T-helper 1 cell treated with Interleukin-12 subunit alpha and Interleukin-12 subunit beta and Interleukin-4 antibody, amounts not matched to agents 30 μg/mL and 1 μg/mL, for 36 hours (primary cell): Measurements from ENCODE around the gene ANKS1B.

Source experiments
- H3K27ac Mint-ChIP-seq: one replicate; pipeline ENCODE4 v1.8.0; 2021; ENCODE audit warnings: mild to moderate bottlenecking, mixed read lengths
- H3K27me3 Mint-ChIP-seq: one replicate; pipeline ENCODE4 v1.8.0; 2021; ENCODE audit warnings: low read depth, mixed read lengths
- H3K36me3 Mint-ChIP-seq: one replicate; pipeline ENCODE4 v1.8.0; 2021; ENCODE audit warnings: low read depth, mixed read lengths
- H3K4me1 Mint-ChIP-seq: one replicate; pipeline ENCODE4 v1.8.0; 2021; ENCODE audit warnings: low read depth, mixed read lengths
- H3K4me3 Mint-ChIP-seq: one replicate; pipeline ENCODE4 v1.8.0; 2021; ENCODE audit warnings: mild to moderate bottlenecking, moderate library complexity, mixed read lengths
- H3K9me3 Mint-ChIP-seq: one replicate; pipeline ENCODE4 v1.8.0; 2021; ENCODE audit warnings: mixed read lengths

ANKS1B gene

DNA sequence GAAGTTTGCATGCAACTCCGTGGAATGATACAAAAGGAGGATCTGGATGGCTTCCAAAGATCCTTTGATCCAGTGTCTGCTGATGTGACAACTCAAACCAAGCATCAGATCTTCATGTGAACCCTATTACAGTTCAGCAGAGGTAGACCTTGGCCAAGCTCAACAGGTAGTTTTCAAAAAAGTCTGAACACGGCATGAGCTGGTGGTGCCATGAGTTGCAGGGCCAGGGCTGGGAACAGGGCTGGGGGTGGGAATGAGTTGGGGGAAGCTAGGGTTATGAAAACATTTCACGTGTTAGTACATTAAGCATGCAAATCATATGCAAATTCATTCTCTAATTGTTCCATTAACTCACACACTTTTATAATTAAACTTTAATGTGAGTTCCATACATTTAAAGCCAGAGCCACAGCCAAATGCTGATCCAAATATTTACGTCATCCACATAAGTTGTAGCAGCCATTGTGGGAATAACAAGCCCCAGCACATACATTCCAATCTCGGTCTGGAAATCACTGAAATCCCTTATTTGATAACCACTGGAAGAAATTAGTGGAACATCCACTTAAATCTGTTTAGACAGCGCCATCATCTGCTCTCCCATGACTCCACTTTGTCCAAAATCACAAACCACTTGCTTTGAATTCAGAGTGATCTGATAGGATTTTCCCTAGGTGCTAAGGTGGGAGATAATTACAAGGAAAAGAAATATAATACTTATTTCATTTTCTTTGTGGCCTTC, 1181.1 kb downstream of the ANKS1B start:
- Mint-ChIP-seq H3K27me3 (peaks cover 40% of the 10 kb centered on the region), H3K36me3 (no peaks in the 10 kb centered on the region), H3K4me3 (no peak overlapping the region), H3K27ac (no peak overlapping the region), H3K4me1 (no peaks in the 10 kb centered on the region), H3K9me3 (no peaks in the 10 kb centered on the region)

GRCh38 chr12:98799822-98800221, 1184.9 kb downstream of the ANKS1B start:
- Mint-ChIP-seq H3K36me3 (no peaks in the 10 kb centered on the region), H3K27me3 (peaks cover 32% of the 10 kb centered on the region), H3K4me1 (no peaks in the 10 kb centered on the region), H3K9me3 (no peaks in the 10 kb centered on the region), H3K27ac (no peak overlapping the region), H3K4me3 (no peak overlapping the region)

GRCh38 chr12:98799146-98799810, 1185.5 kb downstream of the ANKS1B start:
- Mint-ChIP-seq H3K4me3 (no peak overlapping the region), H3K27ac (no peak overlapping the region), H3K9me3 (no peaks in the 10 kb centered on the region), H3K4me1 (no peaks in the 10 kb centered on the region), H3K27me3 (peaks cover 38% of the 10 kb centered on the region), H3K36me3 (no peaks in the 10 kb centered on the region)

DNA sequence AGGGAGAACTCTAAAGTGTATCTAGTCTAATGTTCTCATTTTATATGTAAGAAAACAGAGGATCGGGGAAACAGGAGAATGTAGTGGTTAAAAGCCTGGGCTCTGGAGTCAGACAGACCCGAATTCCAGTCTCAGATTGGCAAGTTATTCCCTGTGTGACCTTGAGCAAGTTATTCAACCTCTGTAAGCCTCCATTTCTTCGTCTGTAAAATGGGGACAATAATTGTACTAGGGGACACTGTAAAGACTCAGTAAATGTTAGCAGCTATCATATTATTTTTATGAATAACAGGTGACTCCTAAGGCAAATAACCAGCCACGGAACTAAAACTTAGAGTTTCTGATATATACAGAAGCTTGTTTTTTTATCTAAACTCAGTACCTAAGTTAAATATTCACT, 1187.5 kb downstream of the ANKS1B start:
- no peaks in the 10 kb centered on the region for H3K36me3 Mint-ChIP-seq
- H3K9me3 Mint-ChIP-seq, result no peaks in the 10 kb centered on the region
- no peak overlapping the region for H3K27ac Mint-ChIP-seq
- no peaks in the 10 kb centered on the region for H3K4me1 Mint-ChIP-seq
- H3K4me3 Mint-ChIP-seq, result no peak overlapping the region
- peaks cover 43% of the 10 kb centered on the region for H3K27me3 Mint-ChIP-seq

DNA sequence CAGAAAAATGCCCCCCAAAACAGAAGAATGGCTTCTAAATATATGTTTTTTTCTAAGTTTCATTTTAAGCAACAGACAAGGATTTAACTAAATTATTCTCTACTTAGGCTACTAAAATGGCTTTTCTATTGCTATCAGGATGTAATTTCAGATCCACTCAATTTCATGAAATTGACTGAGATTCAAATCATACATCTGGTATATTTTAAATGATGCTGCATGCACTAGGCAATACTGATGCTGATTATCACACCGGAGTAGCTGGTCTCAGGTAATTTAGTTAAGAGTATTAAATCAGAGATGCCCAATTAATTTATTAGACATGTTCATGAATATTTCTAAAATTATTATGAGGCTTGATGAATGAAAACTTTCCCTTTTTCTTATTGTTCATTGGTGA, 1188.0 kb downstream of the ANKS1B start:
- H3K36me3 Mint-ChIP-seq, result no peaks in the 10 kb centered on the region
- H3K27ac Mint-ChIP-seq, result no peak overlapping the region
- H3K4me1 Mint-ChIP-seq, result no peaks in the 10 kb centered on the region
- H3K4me3 Mint-ChIP-seq, result no peak overlapping the region
- peaks cover 40% of the 10 kb centered on the region for H3K27me3 Mint-ChIP-seq
- H3K9me3 Mint-ChIP-seq, result no peaks in the 10 kb centered on the region

DNA sequence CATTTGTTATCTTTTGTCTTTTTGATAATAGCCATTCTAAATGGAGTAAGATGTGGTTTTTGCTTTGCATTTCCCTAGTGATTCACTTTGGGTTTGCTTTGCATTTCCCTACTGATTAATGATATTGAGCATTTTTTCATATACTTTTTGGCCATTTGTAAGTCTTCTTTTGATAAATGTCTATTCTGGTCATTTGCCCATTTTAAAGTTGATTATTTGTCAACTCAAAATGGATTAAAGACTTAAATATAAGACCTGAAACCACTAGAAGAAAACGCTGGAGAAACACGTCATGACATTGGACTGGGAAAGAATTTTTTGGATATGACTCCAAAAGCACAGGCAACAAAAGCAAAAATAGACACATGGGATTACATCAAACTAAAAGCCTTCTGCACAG, 1191.6 kb downstream of the ANKS1B start:
- Mint-ChIP-seq H3K4me1 (no peaks in the 10 kb centered on the region), H3K9me3 (no peaks in the 10 kb centered on the region), H3K4me3 (no peak overlapping the region), H3K27ac (no peak overlapping the region), H3K27me3 (peaks cover 42% of the 10 kb centered on the region), H3K36me3 (no peaks in the 10 kb centered on the region)

GRCh38 chr12:98791406-98791805, 1193.3 kb downstream of the ANKS1B start:
- Mint-ChIP-seq H3K4me3 (no peak overlapping the region), H3K4me1 (no peaks in the 10 kb centered on the region), H3K36me3 (no peaks in the 10 kb centered on the region), H3K27ac (no peak overlapping the region), H3K27me3 (peaks cover 40% of the 10 kb centered on the region), H3K9me3 (no peaks in the 10 kb centered on the region)

DNA sequence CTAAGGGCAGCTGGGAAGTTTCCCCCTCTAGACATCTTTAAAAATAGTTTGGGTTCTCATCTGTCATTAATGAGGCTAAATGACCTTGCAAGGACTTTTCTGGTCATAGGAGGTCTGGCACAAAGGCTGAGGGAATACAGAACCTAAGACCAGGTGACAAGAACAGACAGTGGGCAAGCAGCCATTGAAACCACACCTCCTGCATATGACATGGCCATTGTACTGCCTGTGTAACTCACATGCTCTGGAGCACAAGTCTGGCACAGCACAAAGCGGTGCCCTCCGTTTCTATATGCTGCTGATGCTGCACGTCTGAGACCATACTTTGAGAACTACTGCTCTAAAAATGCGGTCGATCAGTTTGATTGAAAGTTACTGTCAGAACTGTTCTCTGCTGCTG, 1196.3 kb downstream of the ANKS1B start:
- Mint-ChIP-seq H3K36me3 (no peaks in the 10 kb centered on the region), H3K9me3 (no peaks in the 10 kb centered on the region), H3K27ac (no peak overlapping the region), H3K4me3 (no peak overlapping the region), H3K27me3 (peaks cover 28% of the 10 kb centered on the region), H3K4me1 (no peaks in the 10 kb centered on the region)

DNA sequence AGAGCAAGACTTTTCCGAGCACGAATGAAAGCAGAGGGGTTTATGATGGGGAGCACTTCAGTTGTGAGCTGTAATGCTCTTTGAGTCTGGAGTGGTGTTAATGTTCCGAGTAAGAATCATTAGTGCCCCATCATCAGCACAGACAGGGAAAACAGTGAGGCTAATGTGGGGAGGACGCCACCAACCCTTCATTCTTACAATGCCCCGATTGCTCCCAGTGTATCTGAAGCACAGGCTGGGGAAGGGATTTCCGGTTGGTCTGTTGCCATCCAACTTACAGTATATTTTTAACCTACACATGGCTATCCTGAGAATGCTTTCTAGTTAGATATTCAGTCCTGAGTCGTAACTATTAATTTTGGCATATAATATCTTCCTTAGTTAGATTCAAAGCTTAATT, 1198.1 kb downstream of the ANKS1B start:
- H3K27me3 Mint-ChIP-seq, result peaks cover 19% of the 10 kb centered on the region
- H3K27ac Mint-ChIP-seq, result no peak overlapping the region
- no peaks in the 10 kb centered on the region for H3K4me1 Mint-ChIP-seq
- H3K36me3 Mint-ChIP-seq, result no peaks in the 10 kb centered on the region
- H3K4me3 Mint-ChIP-seq, result no peak overlapping the region
- no peaks in the 10 kb centered on the region for H3K9me3 Mint-ChIP-seq

DNA sequence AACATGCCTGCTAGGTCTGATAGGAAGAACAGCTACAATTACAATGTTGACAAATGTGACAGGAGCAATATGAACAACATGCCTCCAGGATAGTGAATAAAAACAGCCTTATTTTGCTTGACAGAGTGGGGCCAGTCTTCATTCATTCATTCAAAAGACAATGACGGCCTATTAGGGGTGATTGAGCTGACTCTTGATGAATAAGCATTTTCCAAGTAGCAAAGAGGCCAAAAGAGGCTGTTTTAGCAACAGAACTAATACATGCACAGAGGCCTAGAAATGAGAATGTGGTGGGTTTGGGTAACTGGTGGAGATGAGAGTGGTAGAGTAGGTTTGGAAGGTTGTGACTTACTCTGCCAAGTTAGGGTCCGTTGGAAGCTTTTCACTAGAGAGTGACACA, 1201.3 kb downstream of the ANKS1B start:
- peaks cover 12% of the 10 kb centered on the region for H3K27me3 Mint-ChIP-seq
- no peaks in the 10 kb centered on the region for H3K9me3 Mint-ChIP-seq
- no peak overlapping the region for H3K27ac Mint-ChIP-seq
- no peak overlapping the region for H3K4me3 Mint-ChIP-seq
- no peaks in the 10 kb centered on the region for H3K36me3 Mint-ChIP-seq
- peaks cover 3% of the 10 kb centered on the region for H3K4me1 Mint-ChIP-seq

GRCh38 chr12:98780261-98780660, 1204.5 kb downstream of the ANKS1B start:
- Mint-ChIP-seq H3K9me3 (no peaks in the 10 kb centered on the region), H3K27ac (no peak overlapping the region), H3K4me1 (peaks cover 3% of the 10 kb centered on the region), H3K27me3 (peaks cover 12% of the 10 kb centered on the region), H3K36me3 (no peaks in the 10 kb centered on the region), H3K4me3 (no peak overlapping the region)

DNA sequence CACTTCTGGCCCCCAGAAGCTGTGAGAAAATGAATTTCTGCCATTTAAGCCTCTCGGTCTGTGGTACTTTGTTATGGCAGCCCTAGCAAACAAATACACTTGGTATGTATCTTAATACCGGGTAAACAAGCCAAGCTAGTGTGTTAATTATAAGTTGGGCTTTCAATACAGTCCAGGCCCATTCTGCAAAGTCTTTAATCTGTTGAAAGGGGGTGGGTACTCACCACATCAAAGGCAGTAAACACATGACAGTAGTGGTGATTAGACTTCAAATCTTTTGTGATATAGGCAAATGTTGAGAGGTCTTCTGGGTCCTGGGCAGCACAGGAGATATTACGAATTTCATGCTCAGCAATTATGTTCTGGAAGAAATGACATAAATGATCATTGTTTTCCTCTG, 1211.9 kb downstream of the ANKS1B start:
- Mint-ChIP-seq H3K27me3 (no peaks in the 10 kb centered on the region), H3K27ac (no peak overlapping the region), H3K36me3 (no peaks in the 10 kb centered on the region), H3K4me1 (peaks cover 2% of the 10 kb centered on the region), H3K4me3 (no peak overlapping the region), H3K9me3 (peaks cover 4% of the 10 kb centered on the region)

GRCh38 chr12:98771811-98772752, 1212.7 kb downstream of the ANKS1B start:
- Mint-ChIP-seq H3K27ac (no peak overlapping the region), H3K36me3 (no peaks in the 10 kb centered on the region), H3K4me1 (peaks cover 2% of the 10 kb centered on the region), H3K9me3 (peaks cover 4% of the 10 kb centered on the region), H3K27me3 (no peaks in the 10 kb centered on the region), H3K4me3 (no peak overlapping the region)

GRCh38 chr12:98770230-98770629, 1214.5 kb downstream of the ANKS1B start:
- Mint-ChIP-seq H3K27me3 (no peaks in the 10 kb centered on the region), H3K36me3 (no peaks in the 10 kb centered on the region), H3K9me3 (peaks cover 4% of the 10 kb centered on the region), H3K4me3 (no peak overlapping the region), H3K27ac (no peak overlapping the region), H3K4me1 (peaks cover 2% of the 10 kb centered on the region)
